Measurements from ENCODE around the gene MRC1. TPM values are rescaled to one million over a fixed set of nuclear protein-coding genes. Genes with fewer than 3 reads are reported as not detected.
A peak's percentile ranks its signal among the peaks of the same experiment; 100 is the strongest.

MRC1 gene
- total RNA-seq, 2 donors from 2014 or later, result 0.09 TPM; not detected in 1

DNA sequence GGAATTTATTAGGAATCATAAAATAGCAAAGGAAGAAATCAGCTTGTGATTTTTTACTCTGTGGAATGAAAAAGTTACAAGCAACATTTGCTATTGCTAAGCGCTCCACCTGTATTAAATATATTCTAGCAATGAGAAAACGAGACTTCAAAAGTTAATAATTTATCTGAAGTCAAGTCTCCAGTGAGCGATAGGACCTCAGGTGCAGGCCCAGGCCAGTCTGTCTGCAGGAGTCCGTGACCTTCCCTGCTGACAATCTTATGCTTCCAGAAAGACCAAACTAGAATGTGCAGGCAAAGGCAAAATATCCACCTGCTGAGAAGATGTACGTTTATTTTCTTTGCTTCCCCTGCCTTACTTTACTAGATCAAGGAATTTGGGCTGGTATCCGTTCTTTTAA, 22.7 kb downstream of the MRC1 start:
- no peaks in the 10 kb centered on the region for H3K36me3 ChIP-seq (ENCODE audit: control insufficient read depth, insufficient read depth, low read length)
- H3K4me1 ChIP-seq (ENCODE audit: control insufficient read depth, insufficient read depth, low read length), result peaks cover 14% of the 10 kb centered on the region
- no peak overlapping the region for H3K9ac ChIP-seq (ENCODE audit: extremely low read depth, low read length, poor library complexity, severe bottlenecking)
- H3K4me3 ChIP-seq (ENCODE audit: low read length), result no peak overlapping the region
- no peaks in the 10 kb centered on the region for H3K27me3 Mint-ChIP-seq (ENCODE audit: insufficient read depth)
- TF ChIP-seq, protein P1, sequence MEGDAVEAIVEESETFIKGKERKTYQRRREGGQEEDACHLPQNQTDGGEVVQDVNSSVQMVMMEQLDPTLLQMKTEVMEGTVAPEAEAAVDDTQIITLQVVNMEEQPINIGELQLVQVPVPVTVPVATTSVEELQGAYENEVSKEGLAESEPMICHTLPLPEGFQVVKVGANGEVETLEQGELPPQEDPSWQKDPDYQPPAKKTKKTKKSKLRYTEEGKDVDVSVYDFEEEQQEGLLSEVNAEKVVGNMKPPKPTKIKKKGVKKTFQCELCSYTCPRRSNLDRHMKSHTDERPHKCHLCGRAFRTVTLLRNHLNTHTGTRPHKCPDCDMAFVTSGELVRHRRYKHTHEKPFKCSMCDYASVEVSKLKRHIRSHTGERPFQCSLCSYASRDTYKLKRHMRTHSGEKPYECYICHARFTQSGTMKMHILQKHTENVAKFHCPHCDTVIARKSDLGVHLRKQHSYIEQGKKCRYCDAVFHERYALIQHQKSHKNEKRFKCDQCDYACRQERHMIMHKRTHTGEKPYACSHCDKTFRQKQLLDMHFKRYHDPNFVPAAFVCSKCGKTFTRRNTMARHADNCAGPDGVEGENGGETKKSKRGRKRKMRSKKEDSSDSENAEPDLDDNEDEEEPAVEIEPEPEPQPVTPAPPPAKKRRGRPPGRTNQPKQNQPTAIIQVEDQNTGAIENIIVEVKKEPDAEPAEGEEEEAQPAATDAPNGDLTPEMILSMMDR (conservative IDR thresholded peaks at IDR 0.05), result no peak
- H3K4me1 Mint-ChIP-seq, result peaks cover 11% of the 10 kb centered on the region
- WGBS, 2 experiments (ENCODE audit: insufficient coverage in 1 of 2, insufficient read length in 1 of 2), result 92 to 95% methylated on average over 4 to 6 of the region's 6 CpGs
- DNase-seq, result no peak
- peaks cover 1% of the 10 kb centered on the region for H3K9me3 Mint-ChIP-seq
- H3K27me3 ChIP-seq (ENCODE audit: control insufficient read depth, insufficient read depth, low read length, poor library complexity, severe bottlenecking), result no peaks in the 10 kb centered on the region
- no peak overlapping the region for H3K27ac Mint-ChIP-seq
- H3K36me3 Mint-ChIP-seq (ENCODE audit: low read depth), result no peaks in the 10 kb centered on the region
- no peaks in the 10 kb centered on the region for H3K9me3 ChIP-seq (ENCODE audit: control insufficient read depth, low read length)
- H3K4me3 Mint-ChIP-seq, result no peak overlapping the region
- no peak overlapping the region for H3K27ac ChIP-seq (ENCODE audit: low read depth, low read length)

DNA sequence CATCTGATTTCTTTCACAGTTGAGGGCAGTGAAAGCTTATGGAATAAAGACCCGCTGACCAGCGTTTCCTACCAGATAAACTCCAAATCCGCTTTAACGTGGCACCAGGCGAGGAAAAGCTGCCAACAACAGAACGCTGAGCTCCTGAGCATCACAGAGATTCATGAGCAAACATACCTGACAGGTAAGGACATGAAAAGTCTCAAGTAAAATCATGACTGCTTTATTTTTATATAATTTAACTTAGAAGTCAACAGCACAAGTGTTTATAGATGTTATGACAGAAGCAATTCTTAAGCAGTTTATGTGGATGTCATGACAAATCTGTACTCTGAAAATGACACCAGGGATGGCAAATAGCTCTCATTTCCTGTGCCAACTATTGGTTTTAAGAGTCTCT, 24.5 kb downstream of the MRC1 start:
- H3K9ac ChIP-seq (ENCODE audit: extremely low read depth, low read length, poor library complexity, severe bottlenecking), result no peak overlapping the region
- no peak overlapping the region for H3K27ac Mint-ChIP-seq
- H3K4me1 Mint-ChIP-seq, result peaks cover 23% of the 10 kb centered on the region
- 96 to 98% methylated on average over 6 of the region's 6 CpGs for WGBS, 2 experiments (ENCODE audit: insufficient coverage in 1 of 2, insufficient read length in 1 of 2)
- no peaks in the 10 kb centered on the region for H3K27me3 ChIP-seq (ENCODE audit: control insufficient read depth, insufficient read depth, low read length, poor library complexity, severe bottlenecking)
- no peak overlapping the region for H3K4me3 ChIP-seq (ENCODE audit: low read length)
- no peaks in the 10 kb centered on the region for H3K27me3 Mint-ChIP-seq (ENCODE audit: insufficient read depth)
- no peak overlapping the region for H3K27ac ChIP-seq (ENCODE audit: low read depth, low read length)
- H3K36me3 ChIP-seq (ENCODE audit: control insufficient read depth, insufficient read depth, low read length), result no peaks in the 10 kb centered on the region
- peaks cover 1% of the 10 kb centered on the region for H3K9me3 Mint-ChIP-seq
- no peak overlapping the region for H3K4me3 Mint-ChIP-seq
- no peaks in the 10 kb centered on the region for H3K36me3 Mint-ChIP-seq (ENCODE audit: low read depth)
- no peaks in the 10 kb centered on the region for H3K9me3 ChIP-seq (ENCODE audit: control insufficient read depth, low read length)
- H3K4me1 ChIP-seq (ENCODE audit: control insufficient read depth, insufficient read depth, low read length), result peaks cover 17% of the 10 kb centered on the region
- DNase-seq, result no peak
- TF ChIP-seq, protein P1 (conservative IDR thresholded peaks at IDR 0.05), result no peak

GRCh38 chr10:17835688-17836087, 26.5 kb downstream of the MRC1 start:
- peak; percentile 73 for DNase-seq
- Mint-ChIP-seq H3K27ac (peak overlapping the region; percentile 45), H3K27me3 (ENCODE audit: insufficient read depth) (no peaks in the 10 kb centered on the region), H3K9me3 (peaks cover 1% of the 10 kb centered on the region), H3K36me3 (ENCODE audit: low read depth) (no peaks in the 10 kb centered on the region), H3K4me3 (no peak overlapping the region), H3K4me1 (peaks cover 23% of the 10 kb centered on the region)
- H3K9me3 ChIP-seq (ENCODE audit: control insufficient read depth, low read length), result no peaks in the 10 kb centered on the region
- H3K27me3 ChIP-seq (ENCODE audit: control insufficient read depth, insufficient read depth, low read length, poor library complexity, severe bottlenecking), result no peaks in the 10 kb centered on the region
- H3K4me3 ChIP-seq (ENCODE audit: low read length), result no peak overlapping the region
- WGBS, 2 experiments (ENCODE audit: insufficient coverage in 1 of 2, insufficient read length in 1 of 2), result 0 to 59% methylated on average over 1 of the region's 1 CpG
- H3K9ac ChIP-seq (ENCODE audit: extremely low read depth, low read length, poor library complexity, severe bottlenecking), result peak overlapping the region; percentile 27
- H3K36me3 ChIP-seq (ENCODE audit: control insufficient read depth, insufficient read depth, low read length), result no peaks in the 10 kb centered on the region
- no peak overlapping the region for H3K27ac ChIP-seq (ENCODE audit: low read depth, low read length)
- TF ChIP-seq, protein P1 (conservative IDR thresholded peaks at IDR 0.05), result peak; percentile 24
- peaks cover 20% of the 10 kb centered on the region for H3K4me1 ChIP-seq (ENCODE audit: control insufficient read depth, insufficient read depth, low read length)

Measured in endodermal cell (in vitro differentiated cells).